IPS-18a (cell line): ENCODE data around the gene ATAD3C.
"Not testable (repeated sequence)": the region's sequence is repeated elsewhere in the genome, so short reads cannot be mapped to it uniquely, and the experiment has no call there.

Experiments
- H3K27ac ChIP-seq: one replicate; pipeline ENCODE4 v1.5.1; 2013; ENCODE audit warnings: low read length
- H3K27me3 ChIP-seq: one replicate; pipeline ENCODE4 v1.6.1; 2013; ENCODE audit warnings: mild to moderate bottlenecking, low read length; ENCODE audit not compliant: control insufficient read depth, insufficient read depth
- H3K36me3 ChIP-seq: one replicate; pipeline ENCODE4 v1.6.1; 2013; ENCODE audit warnings: low read depth, low read length; ENCODE audit not compliant: control insufficient read depth
- H3K4me1 ChIP-seq: one replicate; pipeline ENCODE4 v1.6.1; 2013; ENCODE audit warnings: low read depth, low read length; ENCODE audit not compliant: control insufficient read depth
- H3K4me3 ChIP-seq: one replicate; pipeline ENCODE4 v1.5.1; 2013; ENCODE audit warnings: low read length
- H3K9ac ChIP-seq: one replicate; pipeline ENCODE4 v1.6.1; 2013; ENCODE audit warnings: mild to moderate bottlenecking, low read length, moderate library complexity
- H3K9me3 ChIP-seq: one replicate; pipeline ENCODE4 v1.6.1; 2013; ENCODE audit warnings: low read depth, low read length; ENCODE audit not compliant: control insufficient read depth

ATAD3C gene

GRCh38 chr1:1455934-1456333 is 6.4 kb downstream of the ATAD3C start:
- H3K27me3 ChIP-seq, H3K36me3 ChIP-seq, H3K27ac ChIP-seq, H3K9ac ChIP-seq, H3K4me1 ChIP-seq, H3K4me3 ChIP-seq, H3K9me3 ChIP-seq: not testable (repeated sequence)

- H3K4me1 ChIP-seq, H3K27ac ChIP-seq, H3K36me3 ChIP-seq, H3K4me3 ChIP-seq, H3K9me3 ChIP-seq, H3K27me3 ChIP-seq, H3K9ac ChIP-seq: not testable (repeated sequence)
Measured at GRCh38 chr1:1456683-1457255, 7.3 kb downstream of the ATAD3C start.

GRCh38 chr1:1459156-1459555 is 9.7 kb downstream of the ATAD3C start:
- H3K4me3 ChIP-seq, H3K27ac ChIP-seq, H3K27me3 ChIP-seq, H3K36me3 ChIP-seq, H3K4me1 ChIP-seq, H3K9ac ChIP-seq, H3K9me3 ChIP-seq: not testable (repeated sequence)

DNA sequence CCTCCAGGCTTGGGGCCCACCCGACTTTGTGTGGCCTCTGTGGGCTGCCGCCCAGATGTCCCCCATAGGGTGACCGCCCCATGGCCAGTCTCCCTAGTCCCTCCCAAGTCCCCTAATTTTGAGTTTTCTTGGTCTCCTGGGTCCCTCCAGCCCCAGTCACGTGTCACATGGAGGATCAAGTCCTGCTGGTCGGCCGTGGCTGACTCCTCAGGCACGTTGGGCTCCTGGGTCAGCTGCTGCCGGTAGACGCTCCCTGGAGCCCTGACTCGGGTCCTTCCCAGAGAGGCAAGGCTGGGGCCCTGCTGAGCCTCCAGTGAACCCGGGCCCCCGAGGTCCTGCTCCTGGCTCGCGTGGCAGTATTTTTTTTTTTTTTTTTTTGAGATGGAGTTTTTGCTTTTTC is 10.2 kb downstream of the ATAD3C start:
- H3K27me3 ChIP-seq, H3K36me3 ChIP-seq, H3K9ac ChIP-seq, H3K4me3 ChIP-seq, H3K9me3 ChIP-seq, H3K27ac ChIP-seq, H3K4me1 ChIP-seq: not testable (repeated sequence)

- no peaks in the 10 kb centered on the region for H3K4me1 ChIP-seq
- H3K9ac ChIP-seq, result no peak overlapping the region
- H3K27me3 ChIP-seq, result no peaks in the 10 kb centered on the region
- H3K4me3 ChIP-seq, result no peak overlapping the region
- H3K36me3 ChIP-seq, result no peaks in the 10 kb centered on the region
- H3K9me3 ChIP-seq, result no peaks in the 10 kb centered on the region
- no peak overlapping the region for H3K27ac ChIP-seq
Measured at GRCh38 chr1:1460540-1461130, 11.1 kb downstream of the ATAD3C start.

DNA sequence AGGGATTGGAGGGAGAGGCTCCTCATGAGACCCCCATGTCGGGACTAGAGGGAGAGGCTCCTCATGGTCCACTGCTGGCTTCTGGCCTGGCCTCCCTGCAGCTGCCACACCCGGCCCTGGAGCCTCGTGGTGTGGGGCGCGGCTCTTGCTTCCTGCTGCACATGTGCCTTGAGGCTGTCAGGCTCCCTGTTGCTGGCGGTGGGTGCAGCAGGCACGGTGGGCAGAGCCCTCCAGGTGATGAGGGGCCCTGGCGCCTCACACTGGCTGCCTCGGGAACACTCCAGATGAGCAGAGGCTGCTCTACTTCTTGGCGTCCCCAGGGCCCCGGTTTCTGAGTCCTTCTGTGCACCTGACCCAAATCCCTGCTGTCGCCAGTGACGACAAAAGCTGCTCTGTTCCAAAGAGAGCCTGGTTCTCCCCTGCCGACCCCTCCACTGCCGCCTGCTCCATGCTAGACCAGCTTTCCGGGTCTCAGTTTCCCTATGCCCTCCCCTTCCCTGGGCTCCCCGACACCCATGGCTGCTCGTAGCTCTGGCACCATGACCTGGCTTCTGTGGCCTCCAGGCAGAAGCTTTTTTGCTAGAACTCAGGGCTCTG is 12.3 kb downstream of the ATAD3C start:
- Histone ChIP-seq H3K9ac (no peak overlapping the region), H3K4me1 (no peaks in the 10 kb centered on the region), H3K4me3 (no peak overlapping the region), H3K27me3 (no peaks in the 10 kb centered on the region), H3K36me3 (no peaks in the 10 kb centered on the region), H3K27ac (no peak overlapping the region), H3K9me3 (no peaks in the 10 kb centered on the region)

DNA sequence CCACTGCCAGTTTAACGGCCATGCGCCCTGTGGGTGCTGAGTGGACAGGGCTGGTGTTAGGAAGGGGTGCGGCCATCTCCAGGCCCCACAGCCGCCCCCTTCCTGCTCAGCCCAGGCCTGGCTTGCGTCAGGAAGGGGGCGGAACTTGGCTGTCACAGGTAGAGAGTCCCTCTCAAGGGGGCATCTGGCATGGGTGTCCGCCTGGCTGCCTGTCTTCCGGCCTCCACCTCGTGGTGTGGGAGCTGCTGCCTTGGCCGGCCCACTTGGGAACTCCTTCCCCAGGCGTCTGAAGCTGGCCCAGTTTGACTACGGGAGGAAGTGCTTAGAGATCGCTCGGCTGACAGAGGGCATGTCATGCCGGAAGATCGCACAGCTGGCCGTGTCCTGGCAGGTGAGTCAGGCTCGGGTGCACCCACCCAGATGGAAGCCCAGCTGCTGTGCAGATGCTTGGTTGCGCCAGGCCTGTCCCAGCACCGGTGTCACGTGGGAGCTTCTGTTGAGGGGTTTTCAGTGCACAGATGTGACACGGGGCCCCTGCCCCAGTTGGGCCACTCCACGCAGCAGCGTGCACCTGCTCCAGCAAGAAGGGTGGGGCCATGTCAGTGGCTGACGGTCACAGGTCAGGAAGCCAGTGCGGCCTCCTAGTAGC is 13.0 kb downstream of the ATAD3C start:
- no peaks in the 10 kb centered on the region for H3K4me1 ChIP-seq
- no peak overlapping the region for H3K9ac ChIP-seq
- H3K36me3 ChIP-seq, result no peaks in the 10 kb centered on the region
- no peak overlapping the region for H3K27ac ChIP-seq
- H3K4me3 ChIP-seq, result no peak overlapping the region
- H3K9me3 ChIP-seq, result no peaks in the 10 kb centered on the region
- no peaks in the 10 kb centered on the region for H3K27me3 ChIP-seq

GRCh38 chr1:1463312-1463711 is 13.8 kb downstream of the ATAD3C start:
- Histone ChIP-seq H3K27me3 (no peaks in the 10 kb centered on the region), H3K27ac (no peak overlapping the region), H3K9ac (no peak overlapping the region), H3K9me3 (no peaks in the 10 kb centered on the region), H3K36me3 (no peaks in the 10 kb centered on the region), H3K4me1 (no peaks in the 10 kb centered on the region), H3K4me3 (no peak overlapping the region)

- not testable (repeated sequence) for H3K27me3 ChIP-seq, H3K27ac ChIP-seq, H3K4me3 ChIP-seq, H3K9ac ChIP-seq, H3K36me3 ChIP-seq, H3K9me3 ChIP-seq, H3K4me1 ChIP-seq
Measured at GRCh38 chr1:1468196-1468985, 18.9 kb downstream of the ATAD3C start.

- H3K27ac ChIP-seq, result peak overlapping the region; percentile 31
- no peaks in the 10 kb centered on the region for H3K9me3 ChIP-seq
- H3K9ac ChIP-seq, result peak overlapping the region; percentile 86
- H3K4me3 ChIP-seq, result peak overlapping the region; percentile 100
- no peaks in the 10 kb centered on the region for H3K36me3 ChIP-seq
- no peaks in the 10 kb centered on the region for H3K27me3 ChIP-seq
- no peaks in the 10 kb centered on the region for H3K4me1 ChIP-seq
Measured at GRCh38 chr1:1470626-1471388, 21.3 kb downstream of the ATAD3C start.
